ENCODE data around the gene PARM1.

DNA sequence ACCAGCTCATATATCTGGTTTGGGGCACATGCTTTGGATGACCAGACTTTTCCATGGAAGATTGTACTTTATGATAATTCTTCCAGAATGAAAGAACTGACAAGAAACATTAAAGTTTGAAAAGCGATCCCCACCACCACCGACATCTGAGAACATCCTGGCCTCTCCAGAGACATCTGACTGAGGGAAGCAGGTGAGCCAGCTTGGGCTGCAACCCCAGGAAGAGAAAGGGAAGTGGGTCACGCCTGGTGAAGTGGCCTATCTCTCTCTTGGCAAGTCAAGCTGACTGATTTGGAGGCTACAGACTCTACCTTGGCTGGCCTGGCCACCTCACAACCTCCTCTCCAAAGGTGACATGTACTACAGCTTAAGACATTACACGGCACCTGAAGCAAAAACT, 20.7 kb downstream of the PARM1 start:
- TF ChIP-seq POLR2A (IDR thresholded peaks at IDR 0.05) (no peak), CTCF (IDR thresholded peaks at IDR 0.05) (no peak)

Data from Peyer's patch (tissue), 4 donors.